ENCODE results near the gene CAMTA1.

The CAMTA1 gene

DNA sequence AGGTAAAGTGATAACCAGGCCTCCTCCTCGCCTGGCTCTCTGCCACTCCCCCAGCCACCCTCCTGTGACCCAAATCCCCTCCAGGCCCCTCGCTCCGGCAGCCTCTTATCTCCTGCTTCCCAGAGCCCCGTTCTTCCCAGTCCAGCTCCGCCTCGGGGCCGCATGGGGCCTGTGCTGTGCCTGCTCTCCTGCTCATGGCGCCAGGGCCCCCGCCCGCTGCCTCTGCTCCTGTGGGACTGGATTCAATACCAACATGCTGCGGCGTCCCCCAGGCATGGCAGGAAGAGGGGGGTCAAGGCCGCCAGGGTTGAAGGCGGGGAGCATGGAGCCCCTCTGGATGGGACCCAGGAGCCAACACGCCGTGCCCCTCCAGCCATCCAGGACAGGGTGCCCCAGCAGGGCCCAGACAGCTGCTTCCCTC is 772.8 kb downstream of the CAMTA1 start:
- DNase-seq (ENCODE audit: low read depth): no peak

DNA sequence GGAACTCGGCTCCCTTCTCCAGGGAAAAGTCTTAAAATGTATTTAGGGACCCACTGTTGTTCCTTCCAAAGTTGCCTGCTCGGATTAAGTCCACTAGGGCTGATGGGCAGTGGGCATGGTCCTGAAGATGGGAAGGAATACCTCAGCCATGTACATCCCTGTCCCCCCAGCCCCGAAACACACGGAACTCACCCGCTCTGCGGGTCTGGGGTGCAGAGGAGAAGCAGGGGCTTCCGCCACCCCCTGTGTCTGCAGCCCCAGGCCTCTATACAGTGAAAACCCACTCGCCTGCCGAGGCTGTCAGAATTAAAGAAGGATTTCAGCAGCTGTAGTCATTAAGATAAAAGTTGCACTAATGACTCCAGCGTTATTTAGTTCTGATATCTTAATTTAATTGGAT is 773.2 kb downstream of the CAMTA1 start:
- no peak for DNase-seq (ENCODE audit: low read depth)

DNA sequence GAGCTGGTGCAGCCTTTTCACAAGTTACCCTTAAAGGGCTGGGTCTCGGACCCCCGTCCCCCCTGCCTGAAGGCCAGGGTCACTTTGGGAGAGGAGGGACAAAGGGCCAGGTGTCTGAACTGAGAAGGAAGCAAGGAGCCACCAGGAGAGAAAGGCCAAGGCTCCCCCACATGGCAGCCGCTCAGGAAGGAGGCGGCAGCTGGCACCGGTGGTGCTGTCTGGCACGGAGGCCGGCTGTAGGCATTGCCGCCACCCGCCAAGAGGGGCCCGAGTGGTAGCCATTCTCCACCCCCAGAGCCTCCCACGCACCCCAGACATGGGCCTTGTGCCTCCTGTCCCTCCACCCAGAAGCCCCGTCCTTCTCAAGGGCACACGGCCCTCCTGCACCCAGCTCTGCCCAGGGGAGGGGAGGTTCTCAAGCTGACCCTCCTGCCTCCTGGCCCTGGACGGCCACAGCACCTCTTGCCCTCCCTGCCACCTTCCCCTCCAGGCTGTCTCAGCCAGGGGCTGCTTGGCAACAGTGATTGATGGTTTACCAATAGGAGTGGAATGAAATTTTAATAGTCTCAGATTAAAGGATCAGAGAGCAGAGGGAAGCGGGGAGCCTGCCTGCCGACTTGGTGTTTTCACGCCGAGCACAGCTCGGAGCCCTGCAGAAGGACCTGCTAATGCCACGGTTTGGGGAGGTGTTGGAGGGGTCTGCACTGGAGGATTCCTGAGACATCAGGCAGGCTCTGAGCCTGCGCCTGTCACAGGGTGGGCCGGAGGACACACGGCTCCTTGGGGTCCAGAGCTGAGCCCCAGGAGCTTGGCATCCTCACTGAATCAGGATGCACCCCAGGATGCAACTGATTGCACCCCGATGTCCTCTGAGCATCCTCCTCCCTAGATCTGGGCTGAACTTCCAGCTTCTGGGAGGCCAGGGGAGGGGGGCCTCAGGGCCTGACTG is 773.9 kb downstream of the CAMTA1 start:
- DNase-seq (ENCODE audit: low read depth): no peak

DNA sequence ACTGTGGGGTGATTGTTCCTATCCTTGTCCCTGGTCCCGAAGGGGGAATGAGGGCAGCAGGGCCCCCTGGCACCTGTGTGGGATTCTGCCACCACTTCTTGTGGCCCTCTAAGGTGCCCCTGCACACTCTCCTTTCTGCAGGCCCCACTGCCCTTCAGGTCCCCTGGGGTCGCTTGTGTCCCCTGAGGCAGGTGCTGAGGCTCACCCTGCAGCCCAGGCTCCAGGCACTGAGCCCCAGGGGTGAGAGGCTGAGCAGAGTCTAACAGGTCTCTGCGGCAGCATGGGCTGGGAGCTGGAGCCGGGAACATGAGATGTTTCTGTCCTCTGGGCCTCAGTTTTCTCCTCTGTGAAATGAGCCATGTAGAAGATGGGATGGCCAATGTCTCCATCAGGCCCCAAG is 774.9 kb downstream of the CAMTA1 start:
- no peak for DNase-seq (ENCODE audit: low read depth)

DNA sequence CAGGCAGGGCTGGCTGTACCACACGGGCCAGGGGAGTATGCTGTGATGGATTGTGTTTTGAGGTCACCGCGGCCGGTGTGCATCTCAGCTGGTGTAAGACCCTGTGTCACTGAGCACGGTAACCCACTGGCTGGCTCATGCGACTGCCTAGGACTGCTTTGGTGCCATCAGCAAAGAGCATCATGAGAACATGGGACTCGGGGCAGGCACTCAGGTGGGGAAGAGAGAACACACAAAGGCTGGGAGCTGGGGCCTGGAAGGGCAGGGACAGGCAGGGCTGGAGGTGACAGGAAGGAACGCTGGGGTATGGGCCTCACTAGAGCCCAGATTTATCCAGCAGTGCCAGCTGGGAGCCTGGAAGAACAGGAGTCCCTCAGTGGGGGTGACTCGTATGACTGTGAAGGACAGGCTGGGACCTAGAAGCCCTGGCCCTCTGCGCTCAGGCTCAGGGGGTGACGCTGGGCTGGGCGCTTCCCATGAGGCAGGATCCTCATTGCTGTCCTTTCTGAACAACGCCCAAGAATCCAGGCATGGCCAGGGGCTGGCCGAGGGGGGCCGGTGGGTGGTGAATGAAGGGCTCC is 775.4 kb downstream of the CAMTA1 start:
- no peak for DNase-seq (ENCODE audit: low read depth)

DNA sequence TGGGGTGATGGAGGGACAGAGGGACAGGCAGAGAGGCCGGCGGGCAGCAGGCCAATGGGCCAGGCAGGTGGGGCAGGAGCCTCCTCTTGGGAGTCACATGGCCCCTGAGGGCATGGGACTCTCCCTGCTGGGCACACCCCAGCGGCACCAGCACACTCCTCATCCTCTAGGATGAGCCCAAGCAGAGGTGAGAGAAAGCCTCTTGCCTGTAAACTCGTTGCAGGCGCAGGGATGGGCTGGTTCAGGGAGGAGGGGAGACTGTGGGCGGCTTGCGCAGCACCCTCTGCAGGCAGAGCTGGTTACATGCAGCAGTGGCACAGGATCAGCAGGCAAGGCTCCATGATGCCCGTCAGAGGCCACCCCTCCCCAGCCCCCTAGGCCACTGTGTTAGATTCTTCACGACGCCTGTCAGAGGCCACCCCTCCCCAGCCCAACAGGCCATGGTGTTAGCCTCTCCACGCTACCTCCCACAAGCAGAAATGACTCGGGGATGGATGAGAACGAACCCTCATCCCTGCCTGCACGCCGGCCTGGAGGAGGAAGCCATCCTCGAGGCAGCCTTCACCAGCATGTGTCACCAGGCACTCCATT is 776.2 kb downstream of the CAMTA1 start:
- no peak for DNase-seq (ENCODE audit: low read depth)

DNA sequence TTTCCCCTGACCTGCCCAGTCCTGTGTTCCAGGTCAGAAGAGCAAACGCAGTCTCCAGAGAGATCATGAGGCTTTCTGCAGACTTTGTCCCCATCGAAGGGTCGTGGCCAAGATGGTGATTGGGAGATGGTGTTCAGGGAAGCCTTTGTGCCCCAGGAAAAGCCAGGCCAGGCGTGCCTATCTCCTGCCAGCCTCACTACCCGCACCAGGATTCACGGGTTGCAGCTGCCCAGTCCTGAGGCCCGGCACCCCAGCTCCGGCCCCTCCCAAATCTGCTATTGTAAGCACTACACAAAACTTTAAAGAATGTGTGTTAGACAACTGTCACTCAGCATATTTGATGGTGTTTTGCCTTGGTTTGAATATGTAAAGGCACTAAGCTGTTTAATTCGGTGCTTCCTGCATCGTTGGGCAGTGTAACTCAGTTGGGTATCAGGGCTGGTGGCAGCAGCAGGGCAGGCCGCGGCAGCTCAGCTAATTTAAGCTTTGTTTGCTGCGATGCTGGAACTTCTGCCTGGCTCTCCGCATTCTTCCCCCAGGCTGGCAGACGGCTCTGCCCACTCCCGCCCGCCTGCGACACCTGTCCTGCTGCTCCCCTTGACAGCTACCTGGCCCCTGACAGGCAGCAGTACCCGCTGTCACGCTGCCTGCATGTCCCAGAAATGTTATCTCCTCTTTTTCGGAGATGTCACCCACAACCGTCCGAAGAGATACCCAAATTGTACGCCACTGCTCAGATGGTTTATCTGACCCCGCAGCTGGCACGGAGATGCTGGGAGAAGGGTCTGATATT is 776.9 kb downstream of the CAMTA1 start:
- no peak for DNase-seq (ENCODE audit: low read depth)

DNA sequence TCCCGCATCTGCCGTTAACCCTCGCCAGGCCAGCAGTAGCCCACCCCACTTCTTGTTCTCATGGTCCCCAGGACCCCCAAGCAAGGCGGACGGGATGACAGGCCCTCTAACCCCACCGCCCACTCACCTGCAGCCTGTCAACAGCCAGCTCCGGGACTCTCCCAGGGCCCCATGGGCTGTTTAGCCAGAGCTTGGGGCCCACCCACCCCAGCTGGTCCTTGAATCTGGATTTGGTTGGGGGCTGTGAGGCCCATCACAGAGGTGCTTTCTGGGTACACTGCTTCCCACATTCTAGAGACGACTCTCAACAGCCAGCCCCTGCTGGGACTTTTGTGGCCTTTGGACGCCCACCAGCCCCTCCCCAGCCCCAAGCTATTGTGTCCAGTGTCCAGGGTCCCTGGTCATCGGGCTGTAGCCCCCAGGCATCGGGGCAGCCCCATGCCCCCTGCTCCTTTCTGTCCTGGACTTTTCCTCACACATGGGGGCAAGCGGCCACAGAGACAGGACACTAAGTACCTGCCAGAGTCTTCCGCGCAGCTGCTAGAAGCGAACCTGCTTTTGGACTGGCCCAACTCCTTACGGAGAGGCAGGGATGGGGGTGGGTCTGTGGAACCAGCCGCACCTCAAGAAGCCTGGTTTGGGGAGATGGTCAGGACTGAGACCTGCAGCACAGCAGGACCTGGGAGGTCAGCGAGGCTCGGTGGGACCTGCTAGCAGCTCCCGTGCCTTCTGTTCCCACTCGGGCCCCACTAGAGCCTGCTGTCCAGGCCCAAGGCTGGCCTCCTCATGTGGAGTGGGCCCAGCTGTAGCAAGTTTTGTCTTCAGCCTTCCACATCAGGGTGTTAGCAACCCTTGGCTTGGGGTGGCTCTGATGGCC is 777.7 kb downstream of the CAMTA1 start:
- no peak for DNase-seq (ENCODE audit: low read depth)

DNA sequence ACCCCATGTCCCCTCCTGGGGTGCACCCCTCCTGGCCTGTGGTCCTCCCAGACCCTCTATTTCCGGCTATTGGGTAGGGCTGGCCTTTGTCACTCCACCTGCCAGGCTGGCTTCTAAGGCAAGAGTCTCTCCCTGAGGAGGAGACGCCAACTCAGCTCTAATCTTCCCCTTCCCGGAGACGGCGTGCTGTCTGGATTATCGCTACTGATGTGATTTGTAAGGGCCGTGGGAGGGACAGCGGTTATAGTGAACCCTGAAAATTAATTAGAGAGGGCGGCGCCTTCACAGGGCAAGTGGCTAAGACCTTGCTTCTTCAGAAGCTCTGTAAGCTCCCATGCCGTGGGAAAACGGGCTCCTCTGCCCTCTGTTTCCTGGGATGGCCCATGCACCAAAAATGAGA is 778.9 kb downstream of the CAMTA1 start:
- no peak for DNase-seq (ENCODE audit: low read depth)

DNA sequence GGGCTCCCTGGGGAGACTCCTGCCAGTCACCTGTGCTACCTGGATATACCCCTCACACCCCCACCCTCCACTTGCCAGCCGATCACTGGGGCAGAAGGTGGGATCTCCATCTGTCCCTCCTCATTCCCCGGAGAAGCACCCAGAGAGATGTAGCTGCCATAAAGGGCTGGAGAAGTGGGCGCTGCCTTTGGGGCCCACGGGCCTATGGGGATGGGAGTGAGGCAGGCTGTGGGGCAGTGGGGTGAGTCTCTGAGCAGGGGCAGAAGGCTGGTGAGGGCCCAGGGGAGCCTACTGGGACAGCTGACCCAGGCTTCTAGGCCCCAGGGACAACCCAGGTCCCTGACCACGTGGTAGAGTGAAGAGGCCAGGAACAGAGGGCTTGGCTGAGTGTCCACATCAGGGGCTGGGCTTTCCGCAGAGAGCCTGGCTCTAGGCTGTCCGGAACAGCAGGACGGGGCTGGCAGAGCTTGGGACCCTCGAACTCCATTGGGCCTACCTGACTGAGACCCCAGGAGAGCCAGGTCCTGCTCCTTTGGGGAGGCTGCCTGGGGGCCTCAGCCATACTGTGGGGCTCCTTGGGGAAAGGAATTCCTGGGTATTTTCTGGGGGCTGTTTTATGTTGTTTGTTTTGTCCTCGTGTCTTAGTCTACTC is 780.0 kb downstream of the CAMTA1 start:
- DNase-seq (ENCODE audit: low read depth): no peak

DNA sequence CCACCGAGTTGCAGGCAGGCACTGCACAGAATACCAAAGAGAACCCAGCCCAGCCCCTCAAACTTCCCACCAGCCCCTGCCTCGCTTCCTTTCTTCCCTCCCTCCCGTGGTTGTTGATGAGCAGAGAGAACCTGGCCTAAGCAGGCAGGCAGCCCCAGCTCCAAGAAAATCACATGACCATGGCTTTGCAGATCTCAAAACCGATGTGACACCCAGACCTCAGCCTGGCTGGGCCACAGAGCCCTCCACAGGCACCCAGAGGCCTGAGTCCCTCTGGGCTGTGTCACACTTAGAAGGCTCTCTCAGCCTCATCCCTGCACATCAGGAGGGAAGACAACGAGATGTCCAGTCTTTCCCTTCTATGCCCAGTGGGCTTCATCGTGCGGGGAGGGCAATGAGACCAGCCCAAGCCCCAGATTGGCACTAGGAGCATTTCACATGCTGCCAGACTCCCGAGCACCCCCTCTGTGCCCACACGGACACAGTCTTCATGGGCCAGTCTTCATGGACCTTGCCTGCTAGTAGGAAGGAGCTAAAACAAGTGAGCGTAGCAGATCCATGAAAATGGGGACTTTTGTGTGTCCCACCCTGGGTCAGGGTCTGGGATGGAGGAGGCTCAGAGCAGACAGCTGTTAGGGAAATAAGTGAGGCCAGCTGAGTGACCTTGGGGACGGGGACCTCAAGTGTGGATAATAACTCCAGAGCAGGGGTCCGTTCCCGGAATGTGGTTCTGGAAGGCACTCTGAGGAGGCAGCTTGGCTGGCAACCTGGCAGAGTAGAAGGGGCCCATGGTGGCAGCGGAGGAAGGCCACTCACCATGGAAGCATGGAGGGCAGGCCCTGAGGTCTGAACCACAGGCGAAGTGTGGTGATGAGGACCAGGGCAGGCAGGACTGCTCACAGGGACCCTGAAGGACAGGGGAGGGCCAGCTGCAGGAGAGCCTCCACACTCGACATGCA is 781.4 kb downstream of the CAMTA1 start:
- no peak for DNase-seq (ENCODE audit: low read depth)

DNA sequence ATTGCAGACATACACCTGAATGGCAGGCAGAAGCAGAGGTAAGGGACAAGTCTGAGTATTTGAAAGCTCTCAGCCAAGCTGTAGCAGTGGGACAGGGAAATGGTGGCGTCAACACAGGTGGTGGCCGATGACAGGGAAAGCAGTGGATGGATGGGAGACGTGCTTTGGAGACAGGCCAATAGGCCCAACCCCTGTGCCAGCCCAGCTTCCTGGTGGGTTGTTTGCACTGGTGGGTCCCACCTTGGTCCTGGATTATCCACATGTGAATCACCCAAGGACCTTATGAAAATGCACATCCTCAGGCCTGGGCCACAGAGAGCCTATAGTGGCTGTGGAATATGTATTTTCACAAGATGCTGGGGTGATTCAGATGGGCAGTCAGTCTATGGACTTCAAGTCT is 782.1 kb downstream of the CAMTA1 start:
- DNase-seq (ENCODE audit: low read depth): no peak

DNA sequence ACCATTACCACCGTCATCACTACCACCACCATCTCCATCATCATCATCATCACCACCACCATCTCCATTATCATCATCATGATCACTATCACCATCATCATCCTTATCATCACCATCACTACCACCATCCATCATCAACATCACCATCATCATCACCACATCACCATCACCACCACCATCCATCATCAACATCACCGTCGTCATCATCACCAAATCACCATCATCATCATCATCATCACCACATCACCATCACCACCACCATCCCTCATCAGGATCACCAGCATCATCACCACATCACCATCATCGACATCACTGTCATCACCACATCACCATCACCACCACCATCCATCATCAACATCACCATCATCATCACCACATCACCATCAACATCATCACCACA is 782.8 kb downstream of the CAMTA1 start:
- DNase-seq (ENCODE audit: low read depth): no peak

DNA sequence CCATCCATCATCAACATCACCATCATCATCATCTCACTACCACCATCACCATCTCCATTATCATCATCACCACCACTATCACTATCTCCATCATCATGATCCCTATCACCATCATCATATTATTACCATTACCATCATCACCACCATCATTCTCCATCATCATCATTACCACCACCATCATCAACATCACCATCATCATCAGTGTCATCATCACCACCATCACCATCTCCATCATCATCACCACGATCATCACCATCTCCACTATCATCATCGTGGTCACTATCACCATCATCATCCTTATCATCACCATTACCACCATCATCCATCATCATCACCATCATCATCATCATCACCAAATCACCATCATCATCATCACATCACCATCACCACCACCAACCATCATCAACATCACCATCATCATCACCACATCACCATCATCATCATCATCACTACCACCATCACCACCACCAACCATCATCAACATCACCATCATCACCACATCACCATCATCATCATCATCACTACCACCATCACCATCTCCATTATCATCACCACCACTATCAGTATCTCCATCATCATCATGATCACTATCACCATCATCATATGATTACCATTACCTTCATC is 783.8 kb downstream of the CAMTA1 start:
- no peak for DNase-seq (ENCODE audit: low read depth)

DNA sequence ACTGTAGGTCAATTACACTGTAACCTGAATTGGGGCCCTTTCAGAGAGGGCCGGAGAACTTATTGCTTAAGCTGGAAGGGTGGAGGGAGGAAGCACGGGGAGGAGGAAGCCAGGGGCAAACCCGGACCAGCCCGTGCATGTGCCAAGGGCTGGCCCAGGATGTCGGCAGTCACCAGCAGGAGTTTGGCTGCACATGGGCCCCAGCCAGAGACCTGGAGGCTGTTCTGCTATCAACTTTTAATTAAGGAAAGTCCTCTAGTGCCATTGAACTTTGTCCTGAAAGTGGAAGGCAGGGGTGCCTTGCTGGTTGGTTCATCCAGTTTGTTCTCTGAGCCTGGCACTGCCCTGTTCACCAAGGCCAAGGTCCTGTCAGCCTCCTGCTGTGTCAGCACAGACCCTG is 785.1 kb downstream of the CAMTA1 start:
- DNase-seq (ENCODE audit: low read depth): no peak

DNA sequence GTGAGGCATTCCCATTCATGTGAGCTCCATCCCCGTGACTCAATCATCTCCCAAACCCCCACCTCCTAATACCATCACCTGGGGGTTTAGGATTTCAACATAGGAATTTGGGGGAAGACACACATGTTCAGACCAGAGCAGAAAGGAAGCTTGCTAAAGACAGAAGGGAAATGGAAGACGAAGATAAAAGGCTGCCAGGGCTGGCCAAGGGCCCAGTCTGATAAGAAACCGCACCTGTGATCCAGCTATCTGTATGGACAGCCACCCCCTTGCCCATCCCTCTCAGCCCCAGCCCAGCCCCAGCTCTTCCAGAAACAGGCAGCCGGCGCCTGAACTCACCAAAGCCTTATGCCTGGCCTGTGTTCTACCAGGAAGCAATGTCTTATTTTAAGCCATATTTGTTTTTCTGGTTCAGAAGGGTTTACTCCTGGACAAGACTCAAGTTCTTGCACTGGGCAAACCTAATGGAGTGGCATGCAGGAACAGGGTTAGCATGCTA is 787.4 kb downstream of the CAMTA1 start:
- DNase-seq (ENCODE audit: low read depth): no peak

DNA sequence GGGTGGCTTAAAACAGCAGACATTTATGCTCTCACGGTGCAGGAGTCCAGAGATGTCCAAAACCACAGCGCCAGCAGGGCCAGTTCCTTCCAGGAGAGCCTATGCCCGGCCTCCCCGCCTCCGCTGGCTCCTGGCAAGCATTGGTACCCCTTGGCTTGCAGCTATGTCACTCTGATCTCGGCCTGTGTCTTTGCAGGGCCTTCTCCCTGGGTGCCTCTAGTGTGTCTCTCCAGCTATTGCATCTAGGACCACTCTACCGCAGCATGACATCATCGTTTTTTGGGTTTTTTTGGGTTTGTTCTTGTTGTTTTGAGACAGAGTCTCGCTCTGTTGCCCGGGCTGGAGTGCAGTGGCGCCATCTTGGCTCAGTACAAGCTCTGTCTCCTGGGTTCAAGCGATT is 788.2 kb downstream of the CAMTA1 start:
- no peak for DNase-seq (ENCODE audit: low read depth)

DNA sequence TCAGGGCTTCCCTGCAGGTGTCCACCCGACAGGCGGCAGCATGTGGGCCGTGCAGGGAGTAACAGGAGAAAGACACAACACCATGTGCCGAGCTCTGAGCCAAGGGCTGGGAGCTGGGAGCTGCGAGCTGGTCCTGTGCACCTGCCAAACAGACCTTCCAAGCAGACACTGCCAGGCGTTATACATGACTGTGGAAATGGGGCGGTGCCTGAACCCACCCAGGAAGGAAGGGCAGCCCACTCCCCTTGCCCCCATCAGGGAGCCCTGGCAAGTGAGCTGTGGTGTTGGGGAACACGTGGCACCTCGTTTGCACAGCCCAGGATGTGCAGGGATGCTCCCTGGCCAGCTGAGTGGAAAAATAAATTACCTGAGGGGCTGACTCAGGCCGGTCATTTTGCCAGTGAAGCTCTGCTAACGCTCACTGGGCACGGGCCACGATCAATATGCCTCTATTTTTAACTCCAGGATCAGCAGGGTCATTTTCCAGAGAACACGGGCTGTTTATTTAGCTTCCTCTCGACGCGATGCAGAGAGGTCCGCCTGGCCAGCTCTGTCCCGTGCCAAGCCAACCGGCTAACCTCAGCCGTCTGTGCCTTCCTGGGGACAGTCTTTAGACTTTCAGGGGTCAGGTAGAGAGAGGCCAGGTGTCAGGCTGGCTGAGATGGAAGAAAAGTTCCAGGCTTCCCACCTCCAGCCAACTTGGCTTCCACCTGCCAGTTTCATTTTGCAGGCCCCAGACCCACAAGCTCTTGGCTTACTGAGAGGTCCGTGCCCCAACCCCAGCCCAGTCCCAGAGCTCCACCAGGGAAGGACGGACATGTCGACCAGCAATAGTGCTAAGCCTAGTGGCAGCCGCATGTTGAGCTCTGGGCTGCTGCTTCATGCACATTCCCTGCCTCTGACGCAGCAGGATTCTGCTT is 789.1 kb downstream of the CAMTA1 start:
- DNase-seq (ENCODE audit: low read depth): no peak

Measured in stimulated activated CD8-positive, alpha-beta memory T cell treated with anti-CD3 and anti-CD28 coated beads, Interleukin-12 subunit alpha, Interleukin-12 subunit beta, amount 100 ng/mL, for 1 hour (primary cell).